IMR-90 (cell line): Measurements from ENCODE around the gene NGB. TPM values are rescaled to one million over a fixed set of nuclear protein-coding genes. Genes with fewer than 3 reads are reported as not detected.
"Not testable (repeated sequence)": the region's sequence is repeated elsewhere in the genome, so short reads cannot be mapped to it uniquely, and the experiment has no call there.

Experiments used
- ATAC-seq: fragments of 200-7000 bp; cut with Tn5 transposase; 2 replicates; pipeline ENCODE4 v1.9.1; 2020; ENCODE audit warnings: low read depth, mild to moderate bottlenecking, moderate library complexity
- BruUV-seq: library from RNA; stranded (reverse); fragments of 400-500 nt; replicated peaks from 2 replicates; lab custom pipeline; 2021; lab: Mats Ljungman, UMichigan
- CTCF ChIA-PET: fragments of 300-600 bp; formaldehyde crosslinking; extraction: SDS; loops from one replicate; lab custom pipeline; 2021; ENCODE audit warnings: antibody characterized with exemption; lab: Yijun Ruan, JAX
- POLR2A ChIA-PET: fragments of 300-600 bp; sonication (Branson Sonifier 250); formaldehyde crosslinking; loops from one replicate; lab custom pipeline; 2022; ENCODE audit warnings: antibody characterized with exemption; ENCODE audit not compliant: unreplicated experiment; lab: Charles Lee
- DNase-seq: peaks from one replicate; pipeline ENCODE4 v3.0.0; 2013
- H2AFZ ChIP-seq: replicated peaks from 2 replicates; pipeline ENCODE3; 2013; ENCODE audit warnings: low read length, mild to moderate bottlenecking; ENCODE audit not compliant: poor library complexity
- H2AK5ac ChIP-seq: 2 replicates; pipeline ENCODE4 v1.6.1; 2013; ENCODE audit warnings: low read depth, low read length, inconsistent platforms
- H2AK9ac ChIP-seq: replicated peaks from 2 replicates; pipeline ENCODE3; 2013; ENCODE audit warnings: mild to moderate bottlenecking, low read depth, low read length, moderate library complexity; ENCODE audit not compliant: poor library complexity
- H2BK120ac ChIP-seq: 2 replicates; pipeline ENCODE4 v1.6.1; 2013; ENCODE audit warnings: low read depth, low read length, inconsistent platforms
- H2BK15ac ChIP-seq: 3 replicates; pipeline ENCODE4 v1.6.1; 2013; ENCODE audit warnings: low read depth, low read length, inconsistent platforms
- H2BK20ac ChIP-seq: 2 replicates; pipeline ENCODE4 v1.6.1; 2013; ENCODE audit warnings: low read depth, mild to moderate bottlenecking, inconsistent platforms, low read length, moderate library complexity
- H2BK5ac ChIP-seq: 2 replicates; pipeline ENCODE4 v1.6.1; 2013; ENCODE audit warnings: mild to moderate bottlenecking, low read depth, low read length, inconsistent platforms; ENCODE audit not compliant: poor library complexity, severe bottlenecking
- H3K14ac ChIP-seq: replicated peaks from 2 replicates; pipeline ENCODE4 v1.6.1; 2013; ENCODE audit warnings: low read depth, low read length, inconsistent platforms
- H3K18ac ChIP-seq: 2 replicates; pipeline ENCODE4 v1.6.1; 2013; ENCODE audit warnings: low read depth, low read length, control low read depth
- H3K23ac ChIP-seq: 2 replicates; pipeline ENCODE4 v1.6.1; 2013; ENCODE audit warnings: low read depth, low read length, inconsistent platforms
- H3K27ac ChIP-seq: 2 replicates; pipeline ENCODE4 v1.5.1; 2013; ENCODE audit warnings: mild to moderate bottlenecking, control low read depth, low read length; ENCODE audit not compliant: insufficient read depth
- H3K27me3 ChIP-seq: 2 replicates; pipeline ENCODE4 v1.6.1; 2013; ENCODE audit warnings: low read length; ENCODE audit not compliant: control insufficient read depth, insufficient read depth
- H3K36me3 ChIP-seq: 2 replicates; pipeline ENCODE4 v1.6.1; 2013; ENCODE audit warnings: low read length, mixed read lengths; ENCODE audit not compliant: control insufficient read depth, insufficient read depth
- H3K4ac ChIP-seq: 2 replicates; pipeline ENCODE4 v1.6.1; 2013; ENCODE audit warnings: low read depth, low read length, inconsistent platforms
- H3K4me1 ChIP-seq: 2 replicates; pipeline ENCODE4 v1.6.1; 2013; ENCODE audit warnings: low read length, mixed read lengths; ENCODE audit not compliant: control insufficient read depth, insufficient read depth
- H3K4me2 ChIP-seq: 2 replicates; pipeline ENCODE4 v1.6.1; 2013; ENCODE audit warnings: low read depth, mild to moderate bottlenecking, control low read depth, low read length, moderate library complexity
- H3K4me3 ChIP-seq: 2 replicates; pipeline ENCODE4 v1.5.1; 2013; ENCODE audit warnings: low read depth, mild to moderate bottlenecking, control low read depth, low read length, moderate library complexity; ENCODE audit not compliant: insufficient read depth
- H3K56ac ChIP-seq: 2 replicates; pipeline ENCODE4 v1.6.1; 2013; ENCODE audit warnings: low read length, inconsistent platforms; ENCODE audit not compliant: insufficient read depth; ENCODE audit errors: extremely low read depth
- H3K79me1 ChIP-seq, 2 experiments: 2 replicates each; pipeline ENCODE4 v1.6.1; 2013; ENCODE audit warnings: low read length in 2 of 2, inconsistent platforms in 1 of 2, low read depth in 1 of 2
- H3K9ac ChIP-seq: 2 replicates; pipeline ENCODE4 v1.6.1; 2013; ENCODE audit warnings: low read depth, low read length, control low read depth
- H3K9me1 ChIP-seq: 2 replicates; pipeline ENCODE4 v1.6.1; 2013; ENCODE audit warnings: low read length, inconsistent platforms; ENCODE audit not compliant: insufficient read depth
- H3K9me3 ChIP-seq: 2 replicates; pipeline ENCODE4 v1.6.1; 2013; ENCODE audit warnings: low read length; ENCODE audit not compliant: control insufficient read depth, insufficient read depth
- H4K20me1 ChIP-seq: 2 replicates; pipeline ENCODE4 v1.6.1; 2013; ENCODE audit warnings: low read length, inconsistent platforms; ENCODE audit not compliant: insufficient read depth
- H4K5ac ChIP-seq: 2 replicates; pipeline ENCODE4 v1.6.1; 2013; ENCODE audit warnings: mild to moderate bottlenecking, low read depth, low read length, control low read depth
- H4K8ac ChIP-seq, 2 experiments: 2 replicates each; pipeline ENCODE4 v1.6.1; 2013; ENCODE audit warnings: low read depth in 2 of 2, low read length in 2 of 2, control low read depth in 1 of 2, inconsistent platforms in 1 of 2
- H4K91ac ChIP-seq: 2 replicates; pipeline ENCODE4 v1.6.1; 2013; ENCODE audit warnings: low read depth, low read length, inconsistent platforms; ENCODE audit not compliant: insufficient read depth
- CEBPB ChIP-seq: IDR thresholded peaks from 2 replicates; pipeline ENCODE4 v1.6.1; 2012; ENCODE audit warnings: low read depth, low read length, improper control_type of control experiment
- CHD1 ChIP-seq: IDR thresholded peaks from 2 replicates; pipeline ENCODE4 v1.6.1; 2012; ENCODE audit warnings: low read depth, low read length, improper control_type of control experiment
- NFE2L2 ChIP-seq: fragments of 150-350 bp; IDR thresholded peaks from 2 replicates; pipeline ENCODE4 v1.6.1; 2016; ENCODE audit warnings: low read depth, mild to moderate bottlenecking, low read length
- POLR2A ChIP-seq: IDR thresholded peaks from 2 replicates; pipeline ENCODE4 v1.6.1; 2012; ENCODE audit warnings: mild to moderate bottlenecking, low read depth, low read length
- WGBS, 2 experiments: methylation state at CpG; one replicate each; pipeline versions ENCODE4 v1.1.5 to v1.1.7; 2013; ENCODE audit warnings: missing lambda C conversion rate in 2 of 2; ENCODE audit not compliant: insufficient read length in 1 of 2; ENCODE audit errors: extremely low coverage in 2 of 2; 5-methylcytosine and 5-hydroxymethylcytosine counted together
- dilution Hi-C: fragments of 300-500 bp; cut with HindIII; formaldehyde crosslinking; loops from one replicate; pipeline ENCODE4 v1.14.3; 2018; ENCODE audit warnings: low sequenced_read_pairs; ENCODE audit not compliant: unreplicated experiment
- in situ Hi-C: fragments of 300-500 bp; cut with MboI; formaldehyde crosslinking; loops from 3 replicates; pipeline ENCODE4 v1.14.3; 2019; ENCODE audit warnings: low sequenced_read_pairs, inconsistent platforms, mixed read lengths
- intact Hi-C: fragments of 100-400 bp; cut with micrococcal nuclease; formaldehyde crosslinking; loops from 2 replicates; pipeline ENCODE4 v1.10.0; 2022
- polyA plus RNA-seq, 3 experiments: library from polyadenylated mRNA; depleted of rRNA; stranded (reverse); fragments of >200 nt; gene quantifications; 2 replicates each; pipeline ENCODE4 v1.2.3, GENCODE V29; 2012; ENCODE audit warnings: low replicate concordance in 1 of 3
- total RNA-seq: library from RNA; depleted of rRNA; stranded (reverse); fragments of >200 nt; gene quantifications from 2 replicates; pipeline ENCODE4 v1.2.3, GENCODE V29; 2012

Gene NGB
- total and polyA plus RNA-seq, 2 of the 4 experiments (the other 2 are of a cell fraction): not detected

- POLR2A ChIA-PET: no interaction called here
- H4K8ac ChIP-seq: no peak overlapping the region
These were observed 10.9 kb upstream of the NGB start for GRCh38 chr14:77281852-77282410.

GRCh38 chr14:77280921-77281320 lies 9.9 kb upstream of the NGB start:
- H3K79me1 ChIP-seq, H3K27ac ChIP-seq, H4K8ac ChIP-seq, POLR2A ChIA-PET, H3K23ac ChIP-seq, H2BK15ac ChIP-seq, H4K20me1 ChIP-seq, H2AK9ac ChIP-seq, H3K27me3 ChIP-seq, CTCF ChIA-PET, H3K4me1 ChIP-seq, H3K18ac ChIP-seq, H2BK20ac ChIP-seq, H3K14ac ChIP-seq, H3K9me1 ChIP-seq, H4K5ac ChIP-seq, H3K9me3 ChIP-seq, H2BK5ac ChIP-seq, H2BK120ac ChIP-seq, H3K56ac ChIP-seq, H2AFZ ChIP-seq, intact Hi-C loops, dilution Hi-C loops, H4K91ac ChIP-seq, BruUV-seq, H3K9ac ChIP-seq, H3K4ac ChIP-seq, ATAC-seq, H2AK5ac ChIP-seq, H3K4me3 ChIP-seq, in situ Hi-C loops, H3K4me2 ChIP-seq, DNase-seq: not testable (repeated sequence)
- peaks cover 25% of the 10 kb centered on the region for H3K36me3 ChIP-seq
- no CpG with 5 or more reads among the region's 4 CpGs for WGBS, 2 experiments

More at GRCh38 chr14:77281852-77282410, 10.9 kb upstream of the NGB start:
- CTCF ChIA-PET: no interaction called here
- Histone ChIP-seq H3K4me3 (no peak overlapping the region), H3K27me3 (no peaks in the 10 kb centered on the region), H4K5ac (no peak overlapping the region), H2BK120ac (no peak overlapping the region), H3K9me3 (no peaks in the 10 kb centered on the region), H4K91ac (no peak overlapping the region), H3K4me1 (no peaks in the 10 kb centered on the region), H2AK5ac (no peak overlapping the region), H2BK20ac (no peak overlapping the region), H2AK9ac (no peak overlapping the region), H3K14ac (no peak overlapping the region), H3K56ac (no peak overlapping the region), H4K20me1 (no peaks in the 10 kb centered on the region), H3K27ac (no peak overlapping the region), H3K79me1 (no peaks in the 10 kb centered on the region), H2BK5ac (no peak overlapping the region), H3K23ac (no peak overlapping the region), H3K4ac (no peak overlapping the region), H2BK15ac (no peak overlapping the region), H3K9ac (no peak overlapping the region), H3K9me1 (no peaks in the 10 kb centered on the region), H3K36me3 (peaks cover 26% of the 10 kb centered on the region), H3K18ac (no peak overlapping the region), H2AFZ (no peak overlapping the region), H3K4me2 (no peak overlapping the region)
- ATAC-seq (no peak), DNase-seq (no peak)
- TF ChIP-seq POLR2A: no peak
- no peak for TF ChIP-seq CHD1
- TF ChIP-seq NFE2L2: no peak
- TF ChIP-seq CEBPB: no peak
- in situ Hi-C loops: no loop called here
- intact Hi-C loops: no loop called here
- dilution Hi-C loops: no loop called here
- no CpG with 5 or more reads among the region's 6 CpGs for WGBS, 2 experiments
- BruUV-seq: no TSS peak
